Glutamatergic neuron (in vitro differentiated cells): Measurements from ENCODE around the gene ATP9A. TPM values are rescaled to one million over a fixed set of nuclear protein-coding genes. Genes with fewer than 3 reads are reported as not detected.
"Not testable (repeated sequence)": the region's sequence is repeated elsewhere in the genome, so short reads cannot be mapped to it uniquely, and the experiment has no call there.

ENCODE experiments used
- DNase-seq: peaks from one replicate; pipeline ENCODE4 v3.0.0; 2022
- H3K27ac Mint-ChIP-seq: one replicate; pipeline ENCODE4 v1.8.0; 2020; ENCODE audit warnings: mild to moderate bottlenecking, mixed read lengths, inconsistent platforms; ENCODE audit not compliant: unreplicated experiment
- H3K27me3 Mint-ChIP-seq: one replicate; pipeline ENCODE4 v1.8.0; 2020; ENCODE audit warnings: mild to moderate bottlenecking, moderate library complexity, mixed read lengths, inconsistent platforms; ENCODE audit not compliant: unreplicated experiment
- H3K36me3 Mint-ChIP-seq: one replicate; pipeline ENCODE4 v1.8.0; 2020; ENCODE audit warnings: mild to moderate bottlenecking, mixed read lengths, inconsistent platforms; ENCODE audit not compliant: unreplicated experiment
- H3K4me1 Mint-ChIP-seq: one replicate; pipeline ENCODE4 v1.8.0; 2020; ENCODE audit warnings: mild to moderate bottlenecking, low read depth, mixed read lengths, inconsistent platforms; ENCODE audit not compliant: unreplicated experiment
- H3K4me3 Mint-ChIP-seq: one replicate; pipeline ENCODE4 v1.8.0; 2020; ENCODE audit warnings: mild to moderate bottlenecking, mixed read lengths, inconsistent platforms; ENCODE audit not compliant: unreplicated experiment
- H3K9me3 Mint-ChIP-seq: one replicate; pipeline ENCODE4 v1.8.0; 2020; ENCODE audit warnings: mild to moderate bottlenecking, moderate library complexity, mixed read lengths, inconsistent platforms; ENCODE audit not compliant: unreplicated experiment
- total RNA-seq: library from RNA; stranded (reverse); fragmentation: NEBNext Ultra II Directional; extraction: Animal tissue kit (Norgen Biotek cat#: 25700); gene quantifications from one replicate; pipeline ENCODE4 v1.2.1, GENCODE V29; 2021; ENCODE audit not compliant: unreplicated experiment
- TF ChIP-seq, protein P1 (sequence below): fragments of 200-600 bp; sonication (generic); IDR thresholded peaks from one replicate; pipeline ENCODE4 v1.5.0; 2021; ENCODE audit not compliant: partially characterized antibody, unreplicated experiment

ATP9A gene
- total RNA-seq, 1 donor from 2014 or later = 66.1 TPM

DNA sequence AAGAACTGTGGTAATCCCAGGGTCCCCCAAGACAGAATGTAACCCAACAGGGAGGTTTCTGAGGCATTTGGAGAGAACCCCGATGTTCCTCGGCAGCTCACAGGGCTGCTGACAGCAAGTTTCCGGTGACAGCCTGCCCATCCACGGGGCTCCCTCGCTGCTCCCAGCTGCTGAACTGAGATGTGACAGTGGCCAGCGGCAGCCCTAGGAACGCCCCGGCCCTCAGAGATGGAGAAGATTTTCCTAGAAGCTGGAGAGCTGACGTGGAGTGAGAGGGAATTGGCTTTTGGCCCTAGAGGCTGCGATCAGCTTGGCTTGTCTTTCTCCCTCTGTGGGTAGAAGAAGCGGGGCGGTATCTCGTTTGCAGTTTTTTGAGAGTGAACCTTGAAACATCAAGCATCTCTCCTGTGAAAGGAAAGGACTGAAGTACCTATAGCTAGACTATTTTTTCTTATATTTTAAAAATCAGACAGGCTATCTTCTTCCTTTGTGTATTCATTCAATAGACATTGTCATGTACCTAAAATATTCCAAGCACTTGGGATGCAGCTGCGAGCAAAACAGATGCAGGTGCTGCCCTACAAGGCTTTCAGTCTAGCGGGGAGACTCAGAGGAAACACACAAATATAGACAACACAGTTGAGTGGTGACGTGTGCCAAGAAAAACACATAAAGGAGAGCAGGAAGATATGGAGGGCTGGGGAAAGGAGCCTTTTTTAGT, 197.3 kb downstream of the ATP9A start:
- TF ChIP-seq, protein P1, sequence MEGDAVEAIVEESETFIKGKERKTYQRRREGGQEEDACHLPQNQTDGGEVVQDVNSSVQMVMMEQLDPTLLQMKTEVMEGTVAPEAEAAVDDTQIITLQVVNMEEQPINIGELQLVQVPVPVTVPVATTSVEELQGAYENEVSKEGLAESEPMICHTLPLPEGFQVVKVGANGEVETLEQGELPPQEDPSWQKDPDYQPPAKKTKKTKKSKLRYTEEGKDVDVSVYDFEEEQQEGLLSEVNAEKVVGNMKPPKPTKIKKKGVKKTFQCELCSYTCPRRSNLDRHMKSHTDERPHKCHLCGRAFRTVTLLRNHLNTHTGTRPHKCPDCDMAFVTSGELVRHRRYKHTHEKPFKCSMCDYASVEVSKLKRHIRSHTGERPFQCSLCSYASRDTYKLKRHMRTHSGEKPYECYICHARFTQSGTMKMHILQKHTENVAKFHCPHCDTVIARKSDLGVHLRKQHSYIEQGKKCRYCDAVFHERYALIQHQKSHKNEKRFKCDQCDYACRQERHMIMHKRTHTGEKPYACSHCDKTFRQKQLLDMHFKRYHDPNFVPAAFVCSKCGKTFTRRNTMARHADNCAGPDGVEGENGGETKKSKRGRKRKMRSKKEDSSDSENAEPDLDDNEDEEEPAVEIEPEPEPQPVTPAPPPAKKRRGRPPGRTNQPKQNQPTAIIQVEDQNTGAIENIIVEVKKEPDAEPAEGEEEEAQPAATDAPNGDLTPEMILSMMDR = no peak
- no peak for DNase-seq
- no peak overlapping the region for H3K27ac Mint-ChIP-seq
- no peaks in the 10 kb centered on the region for H3K27me3 Mint-ChIP-seq
- H3K36me3 Mint-ChIP-seq = peaks cover 9% of the 10 kb centered on the region
- no peaks in the 10 kb centered on the region for H3K4me1 Mint-ChIP-seq
- no peak overlapping the region for H3K4me3 Mint-ChIP-seq
- H3K9me3 Mint-ChIP-seq = peaks cover 2% of the 10 kb centered on the region

DNA sequence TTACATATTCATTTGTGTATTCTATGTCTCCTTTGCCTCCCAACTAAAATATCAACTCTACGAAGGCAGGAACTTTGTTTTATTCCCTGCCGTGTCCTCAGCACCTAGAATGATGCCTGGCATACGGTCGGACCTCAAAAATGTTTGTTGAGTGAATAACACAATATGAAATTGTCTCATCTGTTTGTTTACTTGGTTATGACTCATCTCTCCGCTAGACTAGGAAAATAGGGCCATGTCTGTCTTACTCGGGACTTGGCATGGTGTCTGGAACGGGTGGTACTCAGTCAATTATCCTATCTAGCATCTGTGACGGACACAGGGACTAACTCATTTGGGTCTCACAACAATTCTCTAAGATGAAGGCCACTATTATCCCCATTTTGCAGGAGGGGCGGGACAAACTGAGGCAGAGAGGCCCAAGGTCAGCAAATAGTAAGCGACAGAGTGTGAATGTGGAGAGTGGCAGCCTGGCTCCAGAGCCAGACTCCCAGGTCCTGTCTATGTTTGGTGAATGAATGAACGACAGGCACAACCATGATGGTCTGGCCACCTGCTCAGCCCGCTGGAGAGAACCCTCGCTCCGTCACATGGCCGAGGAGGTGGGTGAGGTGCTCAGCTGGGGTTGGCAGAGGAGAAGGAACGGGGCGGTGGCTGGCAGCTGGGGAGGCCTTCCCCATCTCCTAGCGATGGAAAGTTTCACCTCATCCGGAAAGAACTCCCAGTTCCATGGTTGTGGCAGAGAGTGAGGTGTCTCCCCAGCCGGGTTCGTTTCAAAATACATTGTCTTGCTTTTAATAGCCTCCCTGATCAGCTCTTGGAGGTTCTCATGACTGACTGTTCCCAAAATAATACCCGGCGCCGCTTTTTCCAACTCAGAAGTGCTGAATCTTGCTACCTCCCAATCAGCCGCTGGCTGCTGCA, 198.1 kb downstream of the ATP9A start:
- Mint-ChIP-seq H3K4me1 (no peaks in the 10 kb centered on the region), H3K9me3 (peaks cover 2% of the 10 kb centered on the region), H3K36me3 (peaks cover 9% of the 10 kb centered on the region), H3K27me3 (no peaks in the 10 kb centered on the region), H3K27ac (no peak overlapping the region), H3K4me3 (no peak overlapping the region)
- TF ChIP-seq, protein P1 = no peak
- no peak for DNase-seq

DNA sequence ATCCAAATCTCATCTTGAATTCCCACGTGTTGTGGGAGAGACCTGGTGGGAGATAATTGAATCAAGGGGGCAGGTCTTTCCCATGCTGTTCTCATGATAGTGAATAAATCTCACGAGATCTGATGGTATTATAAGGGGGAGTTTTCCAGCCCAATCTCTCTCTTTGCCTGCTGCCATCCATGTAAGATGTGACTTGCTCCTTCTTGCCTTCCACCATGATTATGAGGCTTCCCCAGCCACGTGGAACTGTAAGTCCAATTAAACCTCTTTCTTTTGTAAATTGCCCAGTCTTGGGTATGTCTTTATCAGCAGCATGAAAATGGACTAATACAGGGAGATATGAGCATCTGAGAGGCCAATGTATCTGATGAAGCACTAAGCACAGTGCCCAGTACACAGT, 199.7 kb downstream of the ATP9A start:
- not testable (repeated sequence) for H3K36me3 Mint-ChIP-seq, H3K27me3 Mint-ChIP-seq, H3K4me1 Mint-ChIP-seq, H3K9me3 Mint-ChIP-seq, H3K27ac Mint-ChIP-seq, DNase-seq, H3K4me3 Mint-ChIP-seq

DNA sequence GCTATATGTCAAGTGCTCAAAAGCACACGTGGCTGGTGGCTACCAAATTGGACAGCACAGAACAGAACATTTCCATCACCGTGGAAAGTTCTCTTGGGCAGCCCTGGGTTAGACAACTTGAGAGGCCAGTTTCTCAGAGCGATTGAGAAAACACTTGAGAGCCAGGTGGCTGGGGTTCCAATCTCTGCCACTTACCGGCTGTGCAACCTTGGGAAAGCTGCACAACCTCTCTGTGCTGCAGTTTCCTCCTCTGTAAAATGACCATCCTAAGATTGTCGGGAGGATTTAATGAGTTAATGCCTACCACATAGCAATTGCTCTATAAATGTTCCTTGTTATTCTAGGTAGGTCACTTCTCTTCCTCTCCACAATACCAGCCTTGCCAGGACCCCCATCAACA, 200.6 kb downstream of the ATP9A start:
- TF ChIP-seq, protein P1 = no peak
- Mint-ChIP-seq H3K27me3 (peaks cover 4% of the 10 kb centered on the region), H3K9me3 (peaks cover 2% of the 10 kb centered on the region), H3K27ac (no peak overlapping the region), H3K4me3 (no peak overlapping the region), H3K4me1 (no peaks in the 10 kb centered on the region), H3K36me3 (peaks cover 9% of the 10 kb centered on the region)
- no peak for DNase-seq

DNA sequence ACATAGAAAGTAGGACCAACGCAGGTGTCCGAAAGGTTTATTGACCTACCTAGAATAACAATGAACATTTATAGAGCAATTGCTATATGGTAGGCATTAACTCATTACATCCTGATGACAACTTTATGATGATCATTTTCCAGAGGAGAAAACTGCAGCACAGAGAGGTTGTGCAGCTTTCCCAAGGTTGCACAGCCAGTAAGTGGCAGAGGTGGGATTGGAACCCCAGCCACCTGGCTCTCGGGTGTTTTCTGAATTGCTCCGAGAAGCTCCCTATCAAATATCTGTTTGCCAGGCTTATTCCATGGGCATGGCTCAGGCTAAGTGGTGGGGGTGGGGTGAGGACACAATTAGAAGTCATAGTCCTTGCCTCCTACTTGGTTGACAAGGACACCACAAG, 201.6 kb downstream of the ATP9A start:
- peaks cover 7% of the 10 kb centered on the region for H3K27me3 Mint-ChIP-seq

More for the DNA sequence above, 201.6 kb downstream of the ATP9A start:
- TF ChIP-seq, protein P1 = no peak
- Mint-ChIP-seq H3K27ac (no peak overlapping the region), H3K4me1 (peaks cover 2% of the 10 kb centered on the region), H3K36me3 (peaks cover 9% of the 10 kb centered on the region), H3K4me3 (no peak overlapping the region), H3K9me3 (peaks cover 2% of the 10 kb centered on the region)
- DNase-seq = no peak
